SH-SY5Y (cell line): ENCODE data around the gene DARS2.
A peak's percentile ranks its signal among the peaks of the same experiment; 100 is the strongest.

ENCODE experiments used
- GATA2 ChIP-seq: IDR thresholded peaks from 2 replicates; pipeline ENCODE4 v1.6.1; 2011; ENCODE audit warnings: mild to moderate bottlenecking, low read depth, low read length
- GATA3 ChIP-seq: IDR thresholded peaks from 2 replicates; pipeline ENCODE4 v1.6.1; 2011; ENCODE audit warnings: low read depth, mild to moderate bottlenecking, low read length, moderate library complexity

Gene DARS2

DNA sequence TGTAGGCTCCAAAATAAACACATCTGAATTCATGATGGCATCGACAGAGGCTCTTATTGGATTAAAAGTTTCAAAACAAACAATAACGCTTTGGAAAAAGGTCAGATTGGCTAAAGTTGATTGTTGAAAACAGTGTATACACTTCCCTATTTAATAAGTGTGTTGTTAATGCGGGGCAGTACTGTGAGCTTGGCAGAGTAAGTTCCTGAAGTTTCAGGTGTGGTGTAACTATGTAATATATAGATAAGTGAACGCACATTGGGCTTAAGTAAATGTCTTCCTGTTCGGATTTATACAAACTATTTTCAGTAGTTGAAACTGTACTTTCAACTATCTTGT is 44.5 kb downstream of the DARS2 start:
- TF ChIP-seq GATA3 (no peak), GATA2 (no peak)

DNA sequence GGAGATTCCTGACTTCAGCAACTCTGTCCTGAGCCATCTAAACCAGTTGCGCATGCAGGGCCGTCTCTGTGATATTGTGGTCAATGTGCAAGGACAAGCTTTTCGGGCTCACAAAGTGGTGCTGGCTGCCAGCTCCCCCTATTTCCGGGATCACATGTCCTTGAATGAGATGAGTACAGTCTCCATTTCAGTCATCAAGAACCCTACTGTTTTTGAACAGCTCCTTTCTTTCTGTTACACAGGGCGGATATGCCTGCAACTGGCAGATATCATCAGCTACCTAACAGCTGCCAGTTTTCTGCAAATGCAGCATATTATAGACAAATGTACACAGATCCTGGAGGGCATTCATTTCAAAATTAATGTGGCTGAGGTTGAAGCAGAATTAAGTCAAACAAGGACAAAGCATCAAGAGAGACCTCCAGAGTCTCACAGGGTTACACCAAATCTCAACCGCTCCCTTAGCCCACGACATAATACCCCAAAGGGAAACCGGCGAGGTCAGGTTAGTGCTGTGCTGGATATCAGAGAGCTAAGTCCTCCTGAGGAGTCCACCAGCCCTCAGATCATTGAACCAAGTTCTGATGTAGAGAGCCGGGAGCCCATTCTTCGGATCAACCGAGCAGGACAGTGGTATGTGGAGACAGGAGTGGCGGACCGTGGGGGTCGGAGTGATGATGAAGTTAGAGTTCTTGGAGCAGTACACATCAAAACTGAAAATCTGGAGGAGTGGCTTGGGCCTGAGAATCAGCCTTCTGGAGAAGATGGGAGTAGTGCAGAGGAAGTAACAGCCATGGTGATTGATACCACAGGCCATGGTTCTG is 46.0 kb downstream of the DARS2 start:
- peak; percentile 40; the same call in 1 of the 2 replicates for TF ChIP-seq GATA3
- TF ChIP-seq GATA2, result peak; percentile 66

DNA sequence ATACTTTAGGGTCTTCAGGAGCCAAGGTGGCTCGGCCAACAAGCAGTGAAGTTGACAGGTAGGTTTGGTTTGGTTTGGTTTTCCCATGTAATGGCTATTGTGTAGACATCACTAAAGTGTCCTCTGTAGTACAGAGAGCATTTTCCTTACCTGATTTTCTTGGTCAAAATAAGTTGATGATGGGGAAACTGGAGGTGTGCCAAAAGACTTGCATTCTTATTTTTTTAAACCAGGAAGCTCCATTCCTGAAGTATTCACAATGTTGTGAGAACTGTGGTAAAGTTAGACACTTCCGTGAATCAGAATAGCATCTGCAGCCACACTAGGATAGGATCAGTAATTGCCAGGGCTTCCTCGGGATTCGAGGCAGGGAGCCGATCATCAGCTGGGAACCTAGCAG is 46.6 kb downstream of the DARS2 start:
- no peak for TF ChIP-seq GATA3
- TF ChIP-seq GATA2, result no peak

DNA sequence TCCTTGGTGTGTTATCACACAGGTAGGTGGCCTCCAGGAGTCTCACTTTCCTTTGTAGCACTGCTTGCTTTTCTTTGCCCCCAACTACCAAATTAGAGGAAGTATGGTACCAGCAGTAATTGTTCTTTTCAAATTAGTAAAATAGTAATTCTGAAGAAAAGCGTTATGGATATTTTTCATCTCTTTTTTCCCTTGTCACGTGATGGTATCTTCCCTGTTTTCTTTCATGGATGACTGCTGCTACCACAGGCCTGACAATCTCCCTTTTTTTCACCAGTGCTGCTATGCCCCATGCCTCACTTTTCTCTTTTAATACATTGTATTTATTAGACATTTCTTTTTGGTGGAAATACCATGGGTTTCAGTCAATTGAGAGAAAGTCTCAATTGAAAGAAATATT is 47.0 kb downstream of the DARS2 start:
- TF ChIP-seq GATA2 (no peak), GATA3 (no peak)

DNA sequence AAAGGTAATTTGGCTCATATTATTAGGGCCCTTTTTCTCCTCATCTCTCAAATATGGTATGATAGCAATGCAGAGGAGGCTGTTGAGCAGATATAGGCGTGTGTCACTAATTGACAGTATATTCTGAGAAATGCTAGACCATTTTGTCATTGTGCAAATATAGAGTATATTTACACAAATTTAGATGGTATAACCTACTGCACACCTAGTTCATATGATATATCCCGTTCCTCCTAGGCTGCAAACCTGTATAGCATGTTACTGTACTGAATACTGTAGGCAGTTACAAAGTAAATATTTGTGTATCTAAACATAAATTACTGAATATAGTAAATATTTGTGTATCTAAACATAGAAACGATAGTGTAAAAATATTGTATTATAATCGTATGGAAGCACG is 52.3 kb downstream of the DARS2 start:
- TF ChIP-seq GATA3 (no peak), GATA2 (no peak)

DNA sequence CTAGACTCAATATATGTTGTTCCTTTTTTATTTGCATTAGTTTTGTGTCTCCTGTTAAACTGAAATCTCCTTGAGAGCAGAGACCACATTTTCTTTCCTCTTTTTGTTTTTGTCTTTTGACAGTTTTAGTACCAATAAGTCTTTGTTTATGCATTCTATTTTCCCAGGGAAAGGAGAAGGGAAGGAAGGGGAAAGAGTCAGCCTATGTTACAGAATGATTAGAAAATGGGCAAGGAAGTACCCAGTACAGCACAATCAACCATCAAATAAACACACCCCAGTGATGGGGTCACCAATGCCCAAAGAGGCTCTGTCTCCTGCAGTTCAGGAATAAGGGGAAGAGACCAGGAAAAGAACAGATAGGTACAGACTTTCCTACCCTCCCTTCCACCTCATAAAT is 53.8 kb downstream of the DARS2 start:
- TF ChIP-seq GATA2, result no peak
- TF ChIP-seq GATA3, result no peak

DNA sequence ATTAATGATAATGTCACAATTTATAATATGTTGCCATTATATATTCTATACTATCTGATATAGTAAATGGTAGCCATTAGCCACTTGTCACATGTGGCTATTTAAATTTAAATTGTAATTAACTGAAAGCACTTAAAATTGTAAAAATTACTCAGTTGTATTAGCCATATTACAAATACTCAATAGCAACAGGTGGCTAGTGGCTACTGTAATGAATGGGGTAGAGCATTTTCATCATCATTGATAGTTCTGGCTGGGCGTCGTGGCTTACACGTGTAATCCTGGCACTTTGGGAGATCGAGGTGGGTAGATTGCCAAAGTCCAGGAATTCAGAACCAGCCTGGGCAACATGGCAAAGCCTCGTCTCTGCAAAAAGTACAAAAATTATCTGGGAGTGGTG is 60.2 kb downstream of the DARS2 start:
- no peak for TF ChIP-seq GATA3
- TF ChIP-seq GATA2, result no peak

DNA sequence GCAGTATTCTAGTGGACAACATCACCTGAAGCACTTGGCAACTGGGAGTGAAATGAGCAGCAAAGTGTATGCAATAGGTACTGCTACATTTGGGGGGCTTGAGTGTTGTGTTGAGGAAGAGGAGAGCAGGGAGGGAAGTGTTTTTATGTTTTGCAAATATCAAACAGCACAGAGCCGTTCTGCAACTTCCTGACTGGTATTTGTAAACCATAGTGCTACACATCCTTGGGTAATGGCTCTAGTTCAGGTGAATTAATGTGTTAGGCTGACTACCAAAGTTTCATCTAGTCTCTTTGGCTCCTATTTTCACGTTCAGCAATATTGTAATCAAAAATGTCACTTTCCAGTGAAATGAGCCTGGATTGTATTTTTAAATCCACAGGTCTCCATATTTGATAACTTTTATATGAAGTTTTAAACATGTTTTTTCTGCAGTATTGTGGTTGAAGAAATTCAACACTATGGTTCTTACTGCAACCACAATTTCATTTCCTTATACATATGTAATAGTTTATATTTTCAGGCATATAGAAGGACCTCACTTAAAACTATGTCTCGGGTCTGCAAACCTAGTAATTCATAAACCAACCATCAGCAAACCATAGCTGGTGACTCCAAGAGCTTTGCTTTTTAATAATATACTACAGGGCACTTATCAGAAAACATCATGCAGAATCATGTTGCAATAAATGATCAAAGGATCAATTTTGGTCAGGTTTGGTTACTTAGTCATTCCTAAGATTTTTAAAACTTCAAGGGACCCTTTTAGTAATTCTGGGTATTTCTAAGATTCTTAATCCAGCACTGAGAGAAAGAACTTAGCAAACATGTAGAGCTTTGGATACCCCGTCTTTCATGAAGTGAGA is 62.5 kb downstream of the DARS2 start:
- no peak for TF ChIP-seq GATA2

DNA sequence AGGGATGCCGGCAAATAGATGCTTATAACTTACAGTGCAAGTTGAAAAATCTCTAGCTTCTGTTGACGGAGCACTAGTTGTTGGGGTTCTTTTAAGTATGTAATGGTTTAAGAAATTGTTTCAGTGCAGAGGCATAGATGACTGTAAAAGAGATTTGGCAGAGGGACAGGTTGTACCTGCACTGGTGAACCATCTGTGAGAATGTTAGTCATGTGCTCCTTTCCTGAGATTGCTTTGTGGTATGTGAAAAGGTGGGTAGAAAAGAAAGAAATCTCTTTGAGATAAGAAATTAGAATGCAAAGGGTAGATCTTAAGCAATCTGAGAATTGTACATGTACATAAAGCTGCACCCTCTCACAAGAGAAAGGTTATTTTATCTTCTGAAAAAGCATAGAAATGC is 63.2 kb downstream of the DARS2 start:
- TF ChIP-seq GATA2 (no peak), GATA3 (no peak)

DNA sequence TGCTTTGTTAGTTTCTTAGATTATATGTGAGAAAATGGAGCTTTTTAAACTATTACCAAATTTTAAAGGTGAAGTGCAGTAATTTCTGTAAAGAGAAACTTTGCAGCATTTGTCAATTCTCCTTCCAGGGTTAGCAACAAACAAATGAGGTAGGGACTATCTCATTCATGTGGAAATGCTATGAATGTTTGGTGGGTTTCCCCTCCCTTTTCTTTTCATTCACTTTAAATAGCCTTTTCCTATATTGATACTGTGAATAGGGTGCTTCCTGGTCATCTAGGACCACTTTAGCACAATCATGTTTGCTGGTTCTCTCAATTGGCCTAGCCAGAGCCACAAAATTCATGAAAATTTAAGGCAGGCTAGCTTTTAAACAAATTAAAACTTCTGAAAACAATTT is 64.3 kb downstream of the DARS2 start:
- TF ChIP-seq GATA3, result no peak
- no peak for TF ChIP-seq GATA2

DNA sequence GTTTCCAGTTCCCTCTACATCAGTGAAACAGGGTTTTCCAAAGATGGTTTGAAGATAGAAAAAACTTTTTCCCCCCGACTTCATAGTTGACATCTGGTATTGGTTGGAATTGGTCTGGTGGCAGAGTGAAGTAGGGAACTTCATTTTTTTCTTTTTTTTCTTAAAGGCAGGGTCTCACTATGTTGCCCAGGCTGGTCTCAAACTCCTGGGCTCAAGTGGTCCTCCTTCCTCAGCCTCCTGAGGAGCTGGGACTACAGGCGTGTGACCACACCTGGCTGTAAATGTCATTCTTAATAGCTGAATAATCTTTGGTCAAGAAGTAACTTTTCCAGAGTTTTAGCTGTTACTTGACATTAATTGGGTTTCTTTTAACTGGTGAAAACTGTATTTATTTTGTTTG is 65.4 kb downstream of the DARS2 start:
- TF ChIP-seq GATA3 (no peak), GATA2 (no peak)

DNA sequence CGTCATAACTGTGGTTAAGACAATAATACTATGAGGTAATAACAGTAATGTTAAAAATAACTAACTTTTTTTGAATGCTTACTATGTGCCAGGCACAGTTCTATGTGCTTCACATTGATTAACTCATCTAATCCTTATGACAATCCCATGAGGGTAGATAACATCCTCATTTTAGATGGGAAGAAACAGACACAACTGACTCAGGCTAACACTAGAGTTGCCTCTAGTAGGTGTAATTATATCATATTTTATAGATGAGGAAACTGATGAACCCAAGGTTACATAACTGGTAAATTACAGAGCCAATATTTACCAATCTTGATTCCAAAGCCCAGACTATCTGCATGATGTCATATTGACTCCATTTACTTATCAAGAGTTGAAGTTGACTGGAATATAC is 69.1 kb downstream of the DARS2 start:
- TF ChIP-seq GATA3 (no peak), GATA2 (no peak)

DNA sequence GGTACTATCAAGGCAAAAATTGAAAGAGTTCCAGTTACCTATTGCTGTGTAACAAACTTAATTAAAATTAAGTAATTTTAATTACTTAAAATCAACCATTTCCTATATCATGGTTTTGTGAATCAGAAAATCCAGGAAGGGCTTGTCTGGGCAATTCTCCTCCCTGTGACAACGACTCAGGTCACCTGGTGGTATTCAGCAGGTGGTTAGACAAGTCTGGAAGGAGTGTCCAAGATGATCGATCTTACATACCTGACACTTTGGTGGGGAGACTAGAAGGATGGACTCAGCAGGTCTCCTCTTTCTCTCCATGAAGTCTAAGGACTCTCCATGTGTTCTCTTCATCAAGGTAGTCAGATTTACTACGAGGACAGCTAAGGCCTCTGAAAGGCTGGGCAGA is 69.7 kb downstream of the DARS2 start:
- TF ChIP-seq GATA2 (no peak), GATA3 (no peak)

DNA sequence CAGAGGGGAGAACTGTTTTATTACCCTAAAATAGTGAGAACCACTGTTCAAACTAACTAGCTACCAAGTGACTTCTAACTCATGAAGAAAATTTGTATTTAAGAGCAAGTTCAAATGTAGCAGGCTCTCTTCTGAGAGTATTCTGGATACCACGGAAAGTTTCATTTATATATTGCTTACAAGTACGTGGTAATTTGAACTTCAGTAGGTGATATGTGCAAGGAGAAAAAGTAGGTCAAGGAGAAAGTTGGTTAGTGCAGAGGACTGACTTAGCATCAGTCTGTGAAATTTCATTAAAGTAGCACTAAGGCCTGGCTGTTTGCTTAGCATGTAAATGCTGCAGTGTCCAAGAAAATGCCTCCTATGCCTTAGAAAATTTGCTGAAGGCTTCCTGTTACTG is 76.0 kb downstream of the DARS2 start:
- no peak for TF ChIP-seq GATA3
- no peak for TF ChIP-seq GATA2

DNA sequence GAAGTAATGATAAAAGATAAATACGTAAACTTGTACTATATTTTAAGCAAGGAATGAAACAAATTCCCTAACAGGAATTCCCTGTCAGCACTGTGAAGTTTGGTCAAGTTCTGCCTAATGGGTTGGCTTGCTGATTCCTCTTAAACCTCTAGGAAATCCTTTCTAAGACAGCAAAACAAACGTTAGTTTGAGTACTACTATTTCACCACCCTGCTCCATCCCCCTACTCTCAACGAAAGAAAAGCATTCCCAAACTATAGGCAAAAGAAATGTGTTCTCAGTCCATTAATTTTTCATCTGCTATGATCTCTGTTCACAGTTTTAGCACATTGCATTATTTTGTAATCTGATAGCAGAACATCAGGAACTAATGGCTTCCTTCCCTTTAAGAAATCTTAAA is 76.5 kb downstream of the DARS2 start:
- TF ChIP-seq GATA2 (no peak), GATA3 (no peak)

DNA sequence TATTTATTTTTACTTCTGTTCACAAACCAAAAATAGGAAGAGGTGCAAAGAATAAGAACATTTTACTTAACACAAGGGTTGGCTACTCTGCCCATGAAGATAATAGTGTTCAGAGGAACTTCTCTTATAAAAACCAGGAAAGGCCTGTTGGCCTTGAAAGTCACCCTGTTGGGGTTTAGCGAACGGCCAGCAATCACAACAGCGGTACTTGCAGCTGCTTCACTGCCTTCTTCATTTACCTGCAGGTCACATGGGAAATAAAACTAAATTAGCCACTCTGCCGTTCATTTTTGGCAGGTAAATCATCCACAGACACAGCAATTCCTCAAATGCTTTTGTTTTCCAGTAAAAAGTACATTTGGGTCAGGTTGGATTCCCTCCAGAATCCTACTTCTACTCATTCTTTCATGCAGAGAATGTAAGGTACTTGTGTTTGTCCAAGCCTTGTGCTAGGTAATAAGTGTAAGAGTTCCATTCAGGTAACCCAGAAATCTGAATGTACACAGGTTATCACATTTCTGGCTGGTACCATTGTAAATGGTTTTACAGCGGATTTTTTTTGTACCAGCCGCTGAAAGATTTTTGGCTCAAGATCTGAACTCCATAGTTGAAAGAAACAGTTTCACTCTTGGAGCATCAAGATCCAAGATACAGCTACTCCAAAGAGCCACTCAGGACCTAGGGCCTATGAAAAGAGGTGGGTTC is 79.5 kb downstream of the DARS2 start:
- TF ChIP-seq GATA2 (no peak), GATA3 (no peak)
